NB4 (cell line): ENCODE data around the gene KIAA1217.

Experiments used
- POLR2A ChIP-seq: IDR thresholded peaks from 2 replicates; pipeline ENCODE4 v1.6.1; 2011; ENCODE audit warnings: mild to moderate bottlenecking; ENCODE audit not compliant: insufficient read length; ENCODE audit errors: extremely low read depth
- TF ChIP-seq, protein P1 (sequence below): IDR thresholded peaks from one replicate; pipeline ENCODE4 v1.5.1; 2012; ENCODE audit warnings: low read depth, low read length

DNA sequence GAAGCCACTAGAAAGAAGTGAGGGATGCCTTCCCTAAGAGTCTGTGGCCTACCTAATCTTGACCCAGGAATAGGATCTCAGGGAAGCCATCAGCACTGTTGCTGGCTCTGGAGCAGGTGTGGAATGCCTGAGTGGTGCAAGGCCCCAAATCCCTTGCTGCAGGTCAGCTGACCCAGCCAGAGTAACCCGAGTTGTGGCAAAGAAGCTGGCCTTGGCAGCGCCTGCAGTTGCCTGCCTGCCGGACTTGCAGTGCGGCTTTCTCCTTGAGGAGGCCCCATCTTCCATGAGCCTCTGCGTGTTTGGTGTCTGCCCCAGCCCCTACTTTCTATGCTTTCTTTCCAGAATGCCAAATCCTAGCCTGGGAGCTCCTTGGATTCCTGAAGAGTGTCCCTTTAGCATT lies 5.8 kb downstream of the KIAA1217 start:
- no peak for TF ChIP-seq POLR2A
- TF ChIP-seq, protein P1, sequence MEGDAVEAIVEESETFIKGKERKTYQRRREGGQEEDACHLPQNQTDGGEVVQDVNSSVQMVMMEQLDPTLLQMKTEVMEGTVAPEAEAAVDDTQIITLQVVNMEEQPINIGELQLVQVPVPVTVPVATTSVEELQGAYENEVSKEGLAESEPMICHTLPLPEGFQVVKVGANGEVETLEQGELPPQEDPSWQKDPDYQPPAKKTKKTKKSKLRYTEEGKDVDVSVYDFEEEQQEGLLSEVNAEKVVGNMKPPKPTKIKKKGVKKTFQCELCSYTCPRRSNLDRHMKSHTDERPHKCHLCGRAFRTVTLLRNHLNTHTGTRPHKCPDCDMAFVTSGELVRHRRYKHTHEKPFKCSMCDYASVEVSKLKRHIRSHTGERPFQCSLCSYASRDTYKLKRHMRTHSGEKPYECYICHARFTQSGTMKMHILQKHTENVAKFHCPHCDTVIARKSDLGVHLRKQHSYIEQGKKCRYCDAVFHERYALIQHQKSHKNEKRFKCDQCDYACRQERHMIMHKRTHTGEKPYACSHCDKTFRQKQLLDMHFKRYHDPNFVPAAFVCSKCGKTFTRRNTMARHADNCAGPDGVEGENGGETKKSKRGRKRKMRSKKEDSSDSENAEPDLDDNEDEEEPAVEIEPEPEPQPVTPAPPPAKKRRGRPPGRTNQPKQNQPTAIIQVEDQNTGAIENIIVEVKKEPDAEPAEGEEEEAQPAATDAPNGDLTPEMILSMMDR: no peak
